ENCODE measurements around the gene ADGRA1.

Gene ADGRA1

DNA sequence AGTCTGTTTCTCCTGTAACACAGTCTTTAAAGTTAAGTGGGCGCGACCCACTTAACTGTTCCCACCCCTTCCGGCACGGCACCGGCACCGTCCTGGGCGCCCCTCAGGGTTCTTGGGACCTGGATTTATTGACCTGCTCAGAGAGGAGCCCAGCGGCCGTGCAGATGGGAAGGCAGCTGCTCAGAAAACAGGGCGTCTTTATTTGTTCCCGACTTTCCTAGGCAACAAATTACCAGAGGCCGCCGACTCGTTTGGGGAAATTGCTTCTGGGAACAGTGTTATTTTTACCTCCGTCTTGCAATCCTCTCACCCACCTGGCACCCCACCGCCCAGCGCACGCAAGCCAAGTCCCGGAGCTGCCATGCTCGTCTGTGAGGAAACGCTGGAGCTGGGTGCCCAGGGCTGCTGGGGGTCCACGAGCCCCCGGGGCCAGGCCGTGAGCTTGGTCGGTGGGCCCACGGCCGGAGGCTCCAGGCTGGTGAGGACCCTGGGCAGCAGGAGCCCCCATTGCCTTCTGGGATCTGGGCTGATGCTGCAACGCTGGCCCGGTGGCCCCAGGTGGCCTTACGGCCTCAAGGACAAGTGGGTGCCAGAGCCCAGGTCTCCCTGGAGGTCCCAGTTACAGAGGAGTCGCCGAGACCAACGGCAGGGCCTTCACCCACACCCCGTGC lies 14.9 kb upstream of the ADGRA1 start:
- no peak for FAIRE-seq
- no peak for DNase-seq (ENCODE audit: insufficient read length, low spot score)

- no peak for DNase-seq (ENCODE audit: insufficient read length, low spot score)
- no peak for FAIRE-seq
Measured at GRCh38 chr10:133075346-133076137, 12.2 kb upstream of the ADGRA1 start.

DNA sequence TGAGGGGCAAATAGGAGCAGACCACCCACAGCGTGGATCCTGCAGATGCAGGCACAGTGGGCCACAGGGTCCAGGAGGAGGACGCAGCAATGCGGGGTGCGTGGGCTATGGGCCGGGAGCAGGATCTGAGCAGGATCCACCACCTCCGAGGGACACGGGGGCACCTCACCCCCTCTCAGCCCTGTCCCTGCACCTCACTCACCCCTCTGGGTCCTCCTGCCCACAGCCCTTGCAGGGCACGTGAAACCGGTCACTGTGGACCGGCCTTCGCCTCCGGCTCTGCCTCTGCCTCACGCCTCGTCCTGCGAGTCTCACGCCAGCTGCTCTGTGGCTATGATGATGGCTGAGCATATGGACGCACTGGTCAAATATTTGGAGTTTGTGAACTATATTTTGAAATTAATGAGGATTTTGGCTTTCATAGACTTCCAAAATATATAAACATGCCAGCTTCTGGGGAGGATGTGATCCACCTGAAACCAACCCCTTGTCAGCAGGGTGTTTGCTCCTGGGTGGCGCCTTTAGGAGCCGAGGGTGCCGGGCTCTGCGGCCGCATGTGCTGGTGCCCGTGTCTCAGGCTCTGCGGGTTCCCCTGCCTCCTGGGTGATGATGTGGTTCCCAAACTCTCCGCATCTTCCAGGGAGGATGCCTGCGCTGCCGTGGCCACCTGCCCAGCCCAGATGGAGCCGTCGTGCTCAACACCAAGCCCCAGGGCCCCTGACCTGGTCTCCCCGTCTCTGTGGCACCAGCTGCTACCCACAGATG lies 11.3 kb upstream of the ADGRA1 start:
- DNase-seq (ENCODE audit: insufficient read length, low spot score) (no peak), FAIRE-seq (no peak)

- FAIRE-seq = no peak
- no peak for DNase-seq (ENCODE audit: insufficient read length, low spot score)
Measured at GRCh38 chr10:133079836-133080682, 7.7 kb upstream of the ADGRA1 start.

- DNase-seq (ENCODE audit: insufficient read length, low spot score) (no peak), FAIRE-seq (no peak)
Measured at GRCh38 chr10:133080683-133081040, 7.1 kb upstream of the ADGRA1 start.

- DNase-seq (ENCODE audit: insufficient read length, low spot score) (no peak), FAIRE-seq (no peak)
Measured at GRCh38 chr10:133081636-133082035, 6.1 kb upstream of the ADGRA1 start.

DNA sequence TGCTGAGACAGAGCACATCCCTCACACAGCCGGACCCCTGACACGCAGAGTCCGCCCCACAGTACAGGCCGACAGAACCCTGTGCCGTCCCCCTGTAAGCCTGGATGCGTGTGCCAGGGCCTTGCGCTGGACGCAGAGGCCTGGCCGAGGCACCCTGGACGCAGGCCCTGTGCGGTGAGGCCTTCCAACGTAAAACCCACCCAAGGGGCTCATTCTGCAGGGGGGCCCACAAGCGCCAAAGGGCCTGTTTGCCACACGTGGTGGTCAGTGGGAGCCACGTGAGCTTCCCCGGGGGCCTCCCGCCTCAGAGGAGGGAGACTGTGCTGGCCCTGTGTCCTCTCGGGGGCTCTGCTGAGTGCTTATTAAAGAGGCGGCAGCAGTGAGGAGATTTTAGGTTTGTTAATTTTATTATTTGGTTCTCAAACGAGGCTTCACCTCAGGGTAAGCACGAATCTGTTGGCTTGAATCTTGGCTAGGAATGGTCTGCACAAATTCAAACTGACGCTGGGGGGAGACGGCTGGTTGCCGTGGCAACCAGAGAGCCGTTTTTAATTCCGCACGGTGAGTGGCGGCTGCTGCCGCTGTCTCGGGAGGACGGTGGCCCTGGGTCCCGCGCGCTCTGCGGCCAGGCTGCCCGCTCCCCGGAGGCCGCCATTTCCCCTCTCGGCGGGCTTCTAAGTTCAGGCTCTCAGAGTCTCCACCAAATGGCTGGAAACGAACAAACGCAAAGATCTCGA lies 4.9 kb upstream of the ADGRA1 start:
- no peak for DNase-seq (ENCODE audit: insufficient read length, low spot score)
- no peak for FAIRE-seq

GRCh38 chr10:133083422-133084100 lies 4.2 kb upstream of the ADGRA1 start:
- FAIRE-seq = no peak
- no peak for DNase-seq (ENCODE audit: insufficient read length, low spot score)

GRCh38 chr10:133084491-133084890 lies 3.2 kb upstream of the ADGRA1 start:
- DNase-seq (ENCODE audit: insufficient read length, low spot score) (no peak), FAIRE-seq (no peak)

- FAIRE-seq = no peak
- DNase-seq (ENCODE audit: insufficient read length, low spot score) = no peak
Measured at GRCh38 chr10:133085251-133086125, 2.2 kb upstream of the ADGRA1 start.

DNA sequence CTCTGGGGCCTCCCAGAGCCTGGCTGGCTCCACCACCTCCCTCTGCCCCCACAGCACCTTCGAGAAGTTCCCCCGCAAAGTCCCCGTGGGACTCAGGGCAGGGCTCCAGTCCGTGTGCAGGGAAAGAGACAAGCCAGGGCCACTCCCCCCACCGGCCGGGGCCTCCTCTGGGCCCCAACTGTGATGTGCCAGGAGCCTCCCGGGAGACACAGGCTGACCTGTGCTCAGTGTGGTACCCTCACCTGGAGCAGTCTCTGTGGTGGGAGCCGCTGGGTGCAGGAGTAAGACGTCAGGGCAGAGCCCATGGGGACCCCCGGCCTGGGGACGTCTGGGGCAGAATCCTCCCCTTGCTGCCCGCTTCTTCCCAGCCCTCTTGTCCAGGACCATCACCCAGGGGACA lies 1.5 kb upstream of the ADGRA1 start:
- DNase-seq (ENCODE audit: insufficient read length, low spot score) = no peak
- FAIRE-seq = no peak

DNA sequence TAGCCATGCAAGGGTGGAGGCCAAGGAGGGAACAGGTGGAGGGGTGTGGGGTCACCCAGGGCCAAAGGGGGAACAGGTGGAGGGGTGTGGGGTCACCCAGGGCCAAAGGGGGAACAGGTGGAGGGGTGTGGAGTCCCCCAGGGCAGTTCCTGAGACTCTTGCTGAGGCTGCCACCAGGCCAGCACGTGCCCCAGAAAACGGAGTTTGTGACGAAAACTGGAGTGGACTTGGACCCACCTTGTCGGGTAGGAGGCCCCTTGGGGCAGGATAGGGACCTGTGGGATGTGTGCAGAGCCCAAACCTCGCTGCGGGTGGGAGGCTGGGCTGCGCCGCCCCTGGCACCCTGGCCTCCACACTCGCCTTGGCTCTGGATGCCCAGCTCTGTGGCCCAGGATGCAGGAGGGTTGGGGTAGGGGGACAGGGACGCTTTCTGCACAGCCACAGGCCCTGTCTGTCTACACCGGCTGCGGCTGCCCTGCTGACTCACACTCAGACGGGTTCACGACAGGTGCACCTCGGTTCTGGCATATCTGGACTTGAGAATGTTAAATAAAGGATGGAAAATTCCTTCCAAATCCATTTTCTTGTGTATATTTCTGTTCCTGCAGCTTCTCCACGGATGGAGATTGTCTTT lies 562 bp upstream of the ADGRA1 start:
- no peak for FAIRE-seq
- no peak for DNase-seq (ENCODE audit: insufficient read length, low spot score)

- no peak for FAIRE-seq
- no peak for DNase-seq (ENCODE audit: insufficient read length, low spot score)
Measured at GRCh38 chr10:133088179-133088955, 643 bp downstream of the ADGRA1 start.

DNA sequence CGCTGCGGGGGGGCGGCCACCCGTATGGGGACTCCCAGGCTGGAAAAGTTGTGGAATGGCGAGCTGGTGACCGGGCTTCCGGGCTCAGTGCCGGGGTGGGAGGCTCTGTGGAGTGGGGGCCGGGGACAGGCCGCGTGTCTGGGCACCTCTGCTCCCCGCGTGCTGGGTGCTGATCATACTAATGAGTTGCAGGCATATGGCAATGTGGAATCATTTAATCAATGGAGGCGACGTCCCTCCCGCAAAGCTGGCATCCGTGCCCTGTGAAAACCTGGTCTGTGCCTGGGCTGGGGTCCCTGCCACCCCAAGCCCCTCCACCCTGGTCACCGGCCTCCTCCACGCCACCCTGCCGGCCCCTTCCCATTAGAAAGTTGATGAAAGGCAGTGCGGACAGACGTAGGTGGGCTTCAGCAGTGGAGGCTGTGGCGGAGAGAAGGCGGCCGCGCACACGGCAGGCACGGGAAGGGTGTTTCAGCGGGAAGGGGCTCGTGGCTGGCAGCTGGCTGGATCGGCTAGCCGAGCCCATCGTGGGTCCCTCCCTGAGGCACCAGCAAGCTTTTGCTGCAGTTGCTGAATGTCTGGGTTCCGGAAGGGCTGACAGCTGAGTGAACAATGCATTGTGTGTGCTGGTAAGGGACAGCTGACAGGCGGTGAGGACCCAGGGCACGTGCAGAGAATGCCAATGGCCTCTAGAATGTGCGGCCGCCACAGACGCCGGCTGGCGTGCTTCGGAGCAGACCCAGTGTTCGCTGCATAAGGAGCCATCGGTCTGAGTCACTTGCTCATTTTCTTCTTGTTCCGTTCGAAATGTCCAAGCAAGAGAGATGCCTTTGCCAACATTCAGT lies 1.5 kb downstream of the ADGRA1 start:
- FAIRE-seq = no peak
- no peak for DNase-seq (ENCODE audit: insufficient read length, low spot score)

- DNase-seq (ENCODE audit: insufficient read length, low spot score) (no peak), FAIRE-seq (no peak)
Measured at GRCh38 chr10:133090101-133090500, 2.4 kb downstream of the ADGRA1 start.

GRCh38 chr10:133090654-133091053 lies 2.9 kb downstream of the ADGRA1 start:
- no peak for DNase-seq (ENCODE audit: insufficient read length, low spot score)
- no peak for FAIRE-seq
